SU-DHL-6 (cell line): ENCODE measurements around the gene OR7G3.

Source experiments
- H2AFZ ChIP-seq: fragments of 200-600 bp; sonication (generic); 2 replicates; pipeline ENCODE4 v1.6.1; 2014; ENCODE audit warnings: low read depth, mild to moderate bottlenecking, moderate library complexity, mixed read lengths, antibody characterized with exemption, low read length; ENCODE audit not compliant: severe bottlenecking
- H3F3A ChIP-seq: fragments of 200-600 bp; shearing (Covaris generic); 2 replicates; pipeline ENCODE4 v1.6.0; 2016; ENCODE audit warnings: antibody characterized with exemption, mild to moderate bottlenecking; ENCODE audit not compliant: insufficient read depth
- H3K27ac ChIP-seq: fragments of 200-600 bp; sonication (generic); 2 replicates; pipeline ENCODE4 v1.5.1; 2016; ENCODE audit warnings: low read depth, mild to moderate bottlenecking, low read length, moderate library complexity, mixed read lengths
- H3K27me3 ChIP-seq: fragments of 200-600 bp; sonication (generic), shearing (Covaris generic); 2 replicates; pipeline ENCODE4 v1.6.0; 2014; ENCODE audit warnings: mild to moderate bottlenecking, low read length
- H3K36me3 ChIP-seq: fragments of 200-600 bp; sonication (generic); 2 replicates; pipeline ENCODE4 v1.6.1; 2014; ENCODE audit warnings: mild to moderate bottlenecking, low read length, mixed read lengths
- H3K4me2 ChIP-seq: fragments of 300-600, 200-600 bp; shearing (Covaris generic), sonication (generic); 2 replicates; pipeline ENCODE4 v1.6.0; 2014; ENCODE audit warnings: low read length, low read depth, mild to moderate bottlenecking; ENCODE audit not compliant: poor library complexity, severe bottlenecking
- H3K4me3 ChIP-seq: fragments of 200-600 bp; sonication (generic); 2 replicates; pipeline ENCODE4 v1.5.1; 2014; ENCODE audit warnings: antibody characterized with exemption, low read length, mild to moderate bottlenecking, mixed read lengths; ENCODE audit not compliant: insufficient read depth, poor library complexity, severe bottlenecking
- H3K79me2 ChIP-seq: fragments of 200-600 bp; sonication (generic); 2 replicates; pipeline ENCODE4 v1.6.1; 2014; ENCODE audit warnings: mild to moderate bottlenecking, low read length, moderate library complexity; ENCODE audit not compliant: insufficient read depth
- H3K9ac ChIP-seq: fragments of 200-600 bp; sonication (generic); 2 replicates; pipeline ENCODE4 v1.7.0; 2014; ENCODE audit warnings: mild to moderate bottlenecking, low read length
- H3K9me2 ChIP-seq: fragments of 200-600 bp; sonication (generic); replicated peaks from 2 replicates; pipeline ENCODE4 v1.6.1; 2014; ENCODE audit warnings: low read length; ENCODE audit not compliant: insufficient read depth
- H3K9me3 ChIP-seq: fragments of 200-600 bp; sonication (generic); 2 replicates; pipeline ENCODE4 v1.6.1; 2014; ENCODE audit warnings: low read length, mixed read lengths; ENCODE audit not compliant: insufficient read depth
- H4K20me1 ChIP-seq: fragments of 200-600 bp; sonication (generic); 2 replicates; pipeline ENCODE4 v1.6.1; 2014; ENCODE audit warnings: low read depth, mild to moderate bottlenecking, antibody characterized with exemption, low read length, moderate library complexity, mixed read lengths
- CTCF ChIP-seq: fragments of 200-600 bp; sonication (generic); IDR thresholded peaks from one replicate; pipeline ENCODE4 v1.5.1; 2017; ENCODE audit warnings: antibody characterized with exemption, mild to moderate bottlenecking, low read length, moderate library complexity; ENCODE audit not compliant: insufficient read depth, poor library complexity, severe bottlenecking
- EZH2phosphoT487 ChIP-seq: fragments of 200-600 bp; sonication (generic), shearing (Covaris generic); conservative IDR thresholded peaks from 2 replicates; pipeline ENCODE4 v1.6.1; 2018; ENCODE audit warnings: mild to moderate bottlenecking, antibody characterized with exemption, low read length, moderate library complexity, mixed read lengths

The OR7G3 gene

GRCh38 chr19:9150650-9151049, 23.9 kb upstream of the OR7G3 start:
- H3K79me2 ChIP-seq: peaks cover 100% of the 10 kb centered on the region

GRCh38 chr19:9149997-9150396, 23.2 kb upstream of the OR7G3 start:
- H3K4me3 ChIP-seq: no peak overlapping the region
- no peaks in the 10 kb centered on the region for H3K27me3 ChIP-seq
- no peaks in the 10 kb centered on the region for H3K9me2 ChIP-seq
- H3K36me3 ChIP-seq: peaks cover 47% of the 10 kb centered on the region
- no peak overlapping the region for H3K27ac ChIP-seq
- H2AFZ ChIP-seq: no peak overlapping the region
- peaks cover 100% of the 10 kb centered on the region for H3K79me2 ChIP-seq
- H3K4me2 ChIP-seq: no peak overlapping the region
- H4K20me1 ChIP-seq: peaks cover 8% of the 10 kb centered on the region; the same call in 1 of the 2 replicates
- no peaks in the 10 kb centered on the region for H3F3A ChIP-seq
- no peak overlapping the region for H3K9ac ChIP-seq
- no peak for TF ChIP-seq CTCF
- TF ChIP-seq EZH2phosphoT487: no peak
- peaks cover 17% of the 10 kb centered on the region for H3K9me3 ChIP-seq

More at GRCh38 chr19:9150650-9151049, 23.9 kb upstream of the OR7G3 start:
- no peaks in the 10 kb centered on the region for H3F3A ChIP-seq
- no peaks in the 10 kb centered on the region for H3K9me2 ChIP-seq
- no peaks in the 10 kb centered on the region for H3K27me3 ChIP-seq
- no peak overlapping the region for H2AFZ ChIP-seq
- H3K4me2 ChIP-seq: no peak overlapping the region
- no peak overlapping the region for H3K9ac ChIP-seq
- H3K27ac ChIP-seq: no peak overlapping the region
- peaks cover 11% of the 10 kb centered on the region; the same call in 1 of the 2 replicates for H3K9me3 ChIP-seq
- TF ChIP-seq CTCF (no peak), EZH2phosphoT487 (no peak)
- H3K4me3 ChIP-seq: no peak overlapping the region
- peaks cover 40% of the 10 kb centered on the region for H3K36me3 ChIP-seq
- H4K20me1 ChIP-seq: peaks cover 13% of the 10 kb centered on the region; the same call in 1 of the 2 replicates

GRCh38 chr19:9148697-9149096, 21.9 kb upstream of the OR7G3 start:
- Histone ChIP-seq H3K9me3 (peaks cover 25% of the 10 kb centered on the region), H3K27ac (no peak overlapping the region), H3K9me2 (no peaks in the 10 kb centered on the region), H3K4me3 (no peak overlapping the region), H3K79me2 (peaks cover 100% of the 10 kb centered on the region), H3K27me3 (no peaks in the 10 kb centered on the region), H3K36me3 (peaks cover 60% of the 10 kb centered on the region), H2AFZ (no peak overlapping the region), H3K9ac (no peak overlapping the region), H3K4me2 (no peak overlapping the region), H4K20me1 (peaks cover 5% of the 10 kb centered on the region; the same call in 1 of the 2 replicates), H3F3A (no peaks in the 10 kb centered on the region)
- no peak for TF ChIP-seq CTCF
